Fibroblast of the aortic adventitia (primary cell): ENCODE results near the gene SLC6A18. TPM values are rescaled to one million over a fixed set of nuclear protein-coding genes. Genes with fewer than 3 reads are reported as not detected.

ENCODE experiments used
- DNase-seq: peaks from one replicate; pipeline ENCODE4 v3.0.0-alpha.2; 2010; ENCODE audit warnings: low read depth
- H3K4me3 ChIP-seq: 2 replicates; pipeline ENCODE4 v1.5.1; 2011; ENCODE audit warnings: low read depth, mild to moderate bottlenecking, control low read depth, low read length, moderate library complexity
- total RNA-seq: library from RNA; depleted of rRNA; stranded (reverse); fragments of >200 nt; gene quantifications from 2 replicates; pipeline ENCODE4 v1.2.3, GENCODE V29; 2012; ENCODE audit warnings: low replicate concordance
- TF ChIP-seq, protein P1 (sequence below): IDR thresholded peaks from 2 replicates; pipeline ENCODE4 v1.5.1; 2011; ENCODE audit warnings: mild to moderate bottlenecking, low read length, control low read depth, inconsistent platforms; ENCODE audit not compliant: insufficient read depth

Gene SLC6A18
- total RNA-seq, 1 donor = not detected

DNA sequence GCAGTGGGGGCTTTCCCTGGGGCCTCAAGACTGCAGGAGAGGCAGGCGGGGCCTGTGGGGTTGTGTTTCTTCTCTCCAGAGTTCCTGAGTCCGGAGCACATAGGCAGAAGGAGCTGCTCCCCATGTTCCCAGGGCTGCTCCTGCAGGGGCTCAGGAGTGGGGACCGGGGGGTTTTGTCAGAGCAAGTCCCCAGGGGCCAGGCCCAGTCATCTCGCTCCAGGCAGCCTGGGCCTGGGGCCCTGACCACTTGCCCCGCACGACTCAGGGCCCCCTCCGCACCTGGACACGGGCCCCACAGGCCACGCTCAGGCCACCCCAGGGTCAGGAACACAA, 45.8 kb upstream of the SLC6A18 start:
- TF ChIP-seq, protein P1, sequence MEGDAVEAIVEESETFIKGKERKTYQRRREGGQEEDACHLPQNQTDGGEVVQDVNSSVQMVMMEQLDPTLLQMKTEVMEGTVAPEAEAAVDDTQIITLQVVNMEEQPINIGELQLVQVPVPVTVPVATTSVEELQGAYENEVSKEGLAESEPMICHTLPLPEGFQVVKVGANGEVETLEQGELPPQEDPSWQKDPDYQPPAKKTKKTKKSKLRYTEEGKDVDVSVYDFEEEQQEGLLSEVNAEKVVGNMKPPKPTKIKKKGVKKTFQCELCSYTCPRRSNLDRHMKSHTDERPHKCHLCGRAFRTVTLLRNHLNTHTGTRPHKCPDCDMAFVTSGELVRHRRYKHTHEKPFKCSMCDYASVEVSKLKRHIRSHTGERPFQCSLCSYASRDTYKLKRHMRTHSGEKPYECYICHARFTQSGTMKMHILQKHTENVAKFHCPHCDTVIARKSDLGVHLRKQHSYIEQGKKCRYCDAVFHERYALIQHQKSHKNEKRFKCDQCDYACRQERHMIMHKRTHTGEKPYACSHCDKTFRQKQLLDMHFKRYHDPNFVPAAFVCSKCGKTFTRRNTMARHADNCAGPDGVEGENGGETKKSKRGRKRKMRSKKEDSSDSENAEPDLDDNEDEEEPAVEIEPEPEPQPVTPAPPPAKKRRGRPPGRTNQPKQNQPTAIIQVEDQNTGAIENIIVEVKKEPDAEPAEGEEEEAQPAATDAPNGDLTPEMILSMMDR = no peak
- DNase-seq = no peak
- no peak overlapping the region for H3K4me3 ChIP-seq

DNA sequence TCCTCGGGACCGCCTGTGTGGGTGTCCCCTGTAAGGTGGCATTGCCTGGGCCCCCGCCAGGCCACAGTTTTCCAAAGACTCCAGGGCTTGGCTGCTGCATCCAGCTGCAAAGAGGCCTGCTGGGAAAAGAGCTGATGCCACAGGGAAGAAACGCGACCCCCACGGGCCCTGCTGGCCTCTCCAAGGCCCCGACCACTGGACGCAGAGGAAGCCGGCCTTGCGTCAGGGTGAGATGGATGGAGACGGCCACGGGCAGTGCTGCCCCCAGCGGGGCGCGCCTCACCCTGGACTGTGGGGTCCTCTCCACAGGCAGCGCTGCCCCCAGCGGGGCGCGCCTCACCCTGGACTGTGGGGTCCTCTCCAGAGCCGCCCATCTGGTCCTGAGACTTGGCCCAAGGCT, 45.1 kb upstream of the SLC6A18 start:
- no peak for DNase-seq
- TF ChIP-seq, protein P1 = no peak
- no peak overlapping the region for H3K4me3 ChIP-seq

DNA sequence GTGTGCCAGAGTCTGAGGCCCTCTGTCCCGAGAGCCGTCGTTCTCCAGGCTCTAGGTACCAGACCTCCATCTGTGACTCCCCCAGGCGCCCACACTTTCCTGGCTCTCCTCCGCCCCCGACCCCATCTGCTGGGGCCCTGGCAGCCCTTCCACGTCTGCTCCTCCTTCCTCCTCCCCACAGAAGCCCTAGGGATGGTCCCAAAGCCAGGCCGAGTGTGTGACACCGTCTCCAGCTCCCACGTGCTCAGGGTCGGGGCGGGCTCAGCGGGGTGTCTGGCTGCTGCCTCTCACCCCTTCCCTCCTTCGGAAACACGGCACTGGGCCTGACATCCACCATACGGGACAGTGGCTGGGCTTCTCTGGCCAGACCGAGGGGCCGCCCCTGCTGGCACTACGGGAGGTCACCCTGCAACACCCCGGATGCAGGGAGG, 44.3 kb upstream of the SLC6A18 start:
- DNase-seq = no peak
- TF ChIP-seq, protein P1 = no peak
- no peak overlapping the region for H3K4me3 ChIP-seq

DNA sequence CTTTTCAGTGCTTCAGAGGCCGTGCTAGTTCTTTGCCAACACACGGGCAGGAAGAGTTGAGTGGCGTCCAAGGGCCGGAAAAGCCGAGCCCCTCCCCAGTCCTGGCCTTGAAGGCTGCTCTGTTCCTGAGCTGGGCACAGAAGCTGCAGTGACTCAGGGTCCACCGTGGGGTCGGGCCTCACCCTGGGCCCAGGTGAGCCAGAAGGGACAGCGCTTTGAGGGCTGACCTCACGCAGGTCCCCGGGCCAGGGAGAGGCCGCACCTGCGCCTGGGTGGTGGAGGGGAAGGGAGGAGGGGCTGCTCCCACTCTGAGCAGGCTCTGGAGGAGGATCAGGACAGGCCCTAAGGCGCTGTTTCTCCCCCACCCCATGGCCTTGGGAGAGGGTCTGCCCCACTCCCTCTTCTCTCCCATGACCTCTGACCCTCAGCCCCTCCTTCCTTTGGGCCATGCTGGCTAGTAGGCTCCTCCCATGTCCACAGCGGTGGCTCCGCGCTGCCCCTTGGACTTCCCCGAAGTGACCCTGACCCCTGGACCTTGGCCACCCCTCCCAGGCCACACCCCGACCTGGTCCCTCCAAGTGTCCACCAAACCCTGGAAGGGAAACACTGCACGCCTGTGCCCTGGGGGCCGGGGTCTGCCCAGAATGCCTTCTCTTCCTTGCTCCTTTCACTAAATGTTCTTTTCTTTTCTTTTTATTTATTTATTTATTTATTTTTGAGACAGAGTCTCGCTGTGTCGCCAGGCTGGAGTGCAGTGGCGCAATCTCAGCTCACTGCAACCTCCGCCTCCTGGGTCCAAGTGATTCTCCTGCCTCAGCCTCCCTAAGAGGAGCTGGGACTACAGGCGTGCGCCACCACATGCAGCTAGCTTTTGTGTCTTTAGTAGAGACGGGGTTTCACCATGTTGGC, 43.5 kb upstream of the SLC6A18 start:
- DNase-seq = no peak
- H3K4me3 ChIP-seq = no peak overlapping the region
- TF ChIP-seq, protein P1 = no peak

DNA sequence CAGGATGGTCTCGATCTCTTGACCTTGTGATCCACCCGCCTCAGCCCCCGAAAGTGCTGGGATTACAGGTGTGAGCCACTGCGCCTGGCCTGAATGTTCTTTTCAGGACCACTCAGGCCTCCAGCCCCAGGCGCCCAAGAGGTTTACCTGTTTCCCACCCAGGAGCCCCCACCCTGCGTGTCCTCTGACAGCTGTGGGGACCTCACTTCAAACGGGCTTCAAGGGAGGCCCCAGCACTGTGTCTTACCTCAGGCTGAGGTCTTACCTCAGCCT, 42.9 kb upstream of the SLC6A18 start:
- TF ChIP-seq, protein P1 = no peak
- no peak for DNase-seq
- H3K4me3 ChIP-seq = no peak overlapping the region

DNA sequence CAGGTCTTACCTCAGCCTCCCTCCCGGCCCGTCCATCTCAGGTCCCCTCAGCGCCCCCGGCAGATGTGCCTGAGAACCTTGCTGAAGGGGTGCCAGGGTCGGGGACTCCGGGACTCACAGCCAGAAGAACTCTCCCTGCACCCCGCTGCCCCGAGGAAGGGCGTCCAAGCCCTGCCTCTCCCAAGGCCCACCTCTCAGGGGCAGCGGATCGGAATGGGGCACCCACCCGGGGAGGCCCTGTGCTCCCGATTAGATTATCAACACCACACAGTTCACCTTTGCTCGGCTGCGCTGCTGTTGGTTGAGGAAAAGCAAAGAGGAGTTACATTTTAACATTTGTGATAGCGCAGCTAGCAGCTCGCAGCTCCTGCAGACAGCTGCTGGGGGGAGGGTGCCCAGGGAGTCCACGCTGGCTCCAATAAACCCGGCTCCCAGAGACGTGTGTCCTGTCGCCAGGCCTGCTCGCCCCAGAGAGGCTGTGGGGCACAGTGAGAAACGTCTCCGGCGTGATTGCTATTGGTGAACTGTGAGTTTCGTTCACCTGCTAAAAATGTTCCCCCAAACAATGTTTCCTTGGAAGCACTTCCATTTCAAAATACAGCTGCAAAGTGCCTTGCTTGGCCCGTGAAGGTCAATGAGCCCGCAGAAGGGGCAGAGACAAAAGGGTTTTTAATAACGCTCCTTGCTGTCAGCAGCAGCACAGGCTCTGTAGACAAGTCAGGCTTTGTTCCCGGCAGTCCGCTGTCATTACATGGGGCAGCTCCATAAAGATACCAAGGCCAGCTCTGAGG, 42.4 kb upstream of the SLC6A18 start:
- TF ChIP-seq, protein P1 = no peak
- no peak for DNase-seq
- no peak overlapping the region for H3K4me3 ChIP-seq
